OCI-LY1 (cell line): ENCODE measurements around the gene DDX24.

ENCODE experiments used
- H2AFZ ChIP-seq: fragments of 200-600 bp; sonication (generic), shearing (Covaris generic); 2 replicates; pipeline ENCODE4 v1.6.0; 2014; ENCODE audit warnings: antibody characterized with exemption, mild to moderate bottlenecking, low read length
- H3F3A ChIP-seq: fragments of 200-600 bp; sonication (generic), shearing (Covaris generic); 2 replicates; pipeline ENCODE4 v1.6.0; 2014; ENCODE audit warnings: mild to moderate bottlenecking, antibody characterized with exemption, low read length, moderate library complexity; ENCODE audit not compliant: insufficient read depth
- H3K27ac ChIP-seq: fragments of 200-600 bp; sonication (generic); 2 replicates; pipeline ENCODE4 v1.5.1; 2014; ENCODE audit warnings: low read length, mixed run types, mild to moderate bottlenecking, low read depth; ENCODE audit not compliant: poor library complexity, severe bottlenecking
- H3K27me3 ChIP-seq: fragments of 200-600 bp; sonication (generic); 2 replicates; pipeline ENCODE4 v1.6.0; 2014; ENCODE audit warnings: antibody characterized with exemption, mild to moderate bottlenecking, low read length, moderate library complexity; ENCODE audit not compliant: insufficient read depth
- H3K36me3 ChIP-seq: fragments of 200-600 bp; sonication (generic); 2 replicates; pipeline ENCODE4 v1.6.1; 2014; ENCODE audit warnings: mild to moderate bottlenecking, antibody characterized with exemption, low read length, moderate library complexity, mixed read lengths; ENCODE audit not compliant: insufficient read depth
- H3K4me1 ChIP-seq: fragments of 200-600 bp; sonication (generic); 2 replicates; pipeline ENCODE4 v1.5.1; 2014; ENCODE audit warnings: mild to moderate bottlenecking, low read length, moderate library complexity; ENCODE audit not compliant: insufficient read depth, severe bottlenecking
- H3K4me2 ChIP-seq: fragments of 200-600 bp; sonication (generic), shearing (Covaris generic); 2 replicates; pipeline ENCODE4 v1.6.1; 2014; ENCODE audit warnings: low read length
- H3K4me3 ChIP-seq: fragments of 200-600 bp; sonication (generic); 2 replicates; pipeline ENCODE4 v1.5.1; 2014; ENCODE audit warnings: low read length, low read depth, mild to moderate bottlenecking, mixed read lengths; ENCODE audit not compliant: poor library complexity, severe bottlenecking
- H3K79me2 ChIP-seq: fragments of 200-600 bp; shearing (Covaris generic); 2 replicates; pipeline ENCODE4 v1.6.1; 2016; ENCODE audit warnings: mixed run types, low read length, mixed read lengths; ENCODE audit not compliant: insufficient read depth
- H3K9ac ChIP-seq: fragments of 200-600 bp; sonication (generic), shearing (Covaris generic); 2 replicates; pipeline ENCODE4 v1.6.1; 2014; ENCODE audit warnings: mild to moderate bottlenecking, low read length, mixed read lengths
- H3K9me2 ChIP-seq: fragments of 200-600 bp; sonication (generic), shearing (Covaris generic); 2 replicates; pipeline ENCODE4 v1.6.1; 2014; ENCODE audit warnings: low read depth, mild to moderate bottlenecking, low read length, mixed read lengths
- H3K9me3 ChIP-seq: fragments of 200-600 bp; shearing (Covaris generic); 2 replicates; pipeline ENCODE4 v1.6.1; 2014; ENCODE audit warnings: low read length, mixed read lengths
- H4K20me1 ChIP-seq: fragments of 200-600 bp; sonication (generic), shearing (Covaris generic); 2 replicates; pipeline ENCODE4 v1.6.0; 2016; ENCODE audit warnings: mild to moderate bottlenecking, low read length; ENCODE audit not compliant: insufficient read depth
- CTCF ChIP-seq: fragments of 200-600 bp; sonication (generic), shearing (Covaris generic); IDR thresholded peaks from 2 replicates; pipeline ENCODE4 v1.5.1; 2017; ENCODE audit warnings: mild to moderate bottlenecking, antibody characterized with exemption, low read length, moderate library complexity, mixed read lengths
- EZH2 ChIP-seq: fragments of 200-600 bp; sonication (generic), shearing (Covaris generic); IDR thresholded peaks from 2 replicates; pipeline ENCODE4 v1.8.0; 2017; ENCODE audit warnings: borderline replicate concordance, mixed run types, mild to moderate bottlenecking, antibody characterized with exemption, low read length, moderate library complexity, mixed read lengths

Gene DDX24

DNA sequence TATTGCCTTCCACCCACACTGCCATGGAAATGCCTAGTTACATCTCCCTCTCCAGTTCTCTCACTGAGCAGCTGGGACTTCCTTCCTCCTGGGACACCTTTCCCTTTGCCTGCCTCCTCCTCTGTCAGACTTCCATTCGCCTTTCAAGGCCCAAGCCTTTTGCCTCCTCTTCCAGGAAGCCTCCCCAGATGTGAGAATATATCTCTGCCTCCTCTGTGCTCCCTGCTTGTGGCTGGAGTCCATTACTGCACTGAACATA lies 45.3 kb upstream of the DDX24 start:
- Histone ChIP-seq H4K20me1 (no peaks in the 10 kb centered on the region), H3K27me3 (peaks cover 3% of the 10 kb centered on the region; the same call in 1 of the 2 replicates), H3K4me3 (no peak overlapping the region), H3K27ac (no peak overlapping the region), H3F3A (no peaks in the 10 kb centered on the region), H2AFZ (no peak overlapping the region), H3K4me1 (peaks cover 13% of the 10 kb centered on the region), H3K9me2 (no peaks in the 10 kb centered on the region), H3K4me2 (no peak overlapping the region), H3K36me3 (no peaks in the 10 kb centered on the region), H3K9ac (no peak overlapping the region), H3K9me3 (no peaks in the 10 kb centered on the region), H3K79me2 (no peaks in the 10 kb centered on the region)
- TF ChIP-seq CTCF, result no peak
- TF ChIP-seq EZH2, result no peak

- Histone ChIP-seq H4K20me1 (no peaks in the 10 kb centered on the region), H3K4me3 (no peak overlapping the region), H3K36me3 (no peaks in the 10 kb centered on the region), H3K4me2 (no peak overlapping the region), H3K9ac (no peak overlapping the region), H3K79me2 (no peaks in the 10 kb centered on the region), H2AFZ (no peak overlapping the region), H3K27me3 (peaks cover 3% of the 10 kb centered on the region; the same call in 1 of the 2 replicates), H3K9me2 (no peaks in the 10 kb centered on the region), H3K4me1 (peaks cover 13% of the 10 kb centered on the region), H3F3A (no peaks in the 10 kb centered on the region), H3K27ac (no peak overlapping the region), H3K9me3 (no peaks in the 10 kb centered on the region)
- TF ChIP-seq CTCF (no peak), EZH2 (no peak)
Observed at GRCh38 chr14:94125659-94126418, 44.8 kb upstream of the DDX24 start.

- Histone ChIP-seq H4K20me1 (no peaks in the 10 kb centered on the region), H3K4me1 (peaks cover 8% of the 10 kb centered on the region), H3K36me3 (no peaks in the 10 kb centered on the region; the same call in 1 of the 2 replicates), H3F3A (no peaks in the 10 kb centered on the region), H3K27me3 (peaks cover 3% of the 10 kb centered on the region; the same call in 1 of the 2 replicates), H3K27ac (no peak overlapping the region), H3K9me3 (no peaks in the 10 kb centered on the region), H2AFZ (no peak overlapping the region), H3K9me2 (no peaks in the 10 kb centered on the region), H3K79me2 (no peaks in the 10 kb centered on the region), H3K9ac (no peak overlapping the region), H3K4me3 (no peak overlapping the region), H3K4me2 (no peak overlapping the region)
- TF ChIP-seq CTCF (no peak), EZH2 (no peak)
Observed at GRCh38 chr14:94124582-94125377, 43.8 kb upstream of the DDX24 start.
